Left ventricle myocardium superior (tissue), 1 donor: ENCODE results near the gene FXN. TPM values are rescaled to one million over a fixed set of nuclear protein-coding genes. Genes with fewer than 3 reads are reported as not detected.
A peak's percentile ranks its signal among the peaks of the same experiment; 100 is the strongest.
"Not testable (repeated sequence)": the region's sequence is repeated elsewhere in the genome, so short reads cannot be mapped to it uniquely, and the experiment has no call there.

ENCODE experiments used
- ATAC-seq: fragments of 200-7000 bp; cut with Tn5 transposase; one replicate; pipeline ENCODE4 v1.9.1; 2020; ENCODE audit warnings: mild to moderate bottlenecking, moderate library complexity
- DNase-seq: peaks from one replicate; pipeline ENCODE4 v3.0.0-alpha.2; 2020
- intact Hi-C: fragments of 100-400 bp; cut with micrococcal nuclease; formaldehyde crosslinking; loops from one replicate; pipeline ENCODE4 v1.11.0; 2022
- total RNA-seq: library from RNA; stranded (reverse); fragmentation: NEBNext Ultra II Directional; extraction: Animal tissue kit (Norgen Biotek cat#: 25700); gene quantifications from one replicate; pipeline ENCODE4 v1.2.1, GENCODE V29; 2021
- donor health status: DM: no; HTN: yes; CAD: no; lungs with severe emphysema.

Gene FXN
- total RNA-seq, 1 donor from 2014 or later = 35.8 TPM

DNA sequence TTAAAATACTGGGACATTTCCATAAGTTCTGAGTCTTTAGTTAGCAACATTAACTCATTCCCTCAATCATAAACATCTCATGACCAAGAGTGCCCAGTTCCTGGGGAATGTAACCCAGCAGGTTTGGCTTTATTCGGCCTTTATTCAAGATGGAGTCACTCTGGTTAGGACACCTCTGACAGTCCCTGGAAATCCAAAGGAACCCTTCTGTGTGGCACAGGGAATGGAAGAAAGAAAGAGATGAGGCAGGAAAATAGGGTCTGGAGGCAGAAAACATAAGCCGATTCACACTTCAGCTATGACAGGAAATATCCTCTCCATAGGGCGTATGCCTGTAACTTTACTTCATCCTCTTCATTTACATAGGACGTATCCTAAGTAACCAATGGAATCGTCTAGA, 53.5 kb downstream of the FXN start:
- ATAC-seq = no peak
- intact Hi-C loops = no loop called here

DNA sequence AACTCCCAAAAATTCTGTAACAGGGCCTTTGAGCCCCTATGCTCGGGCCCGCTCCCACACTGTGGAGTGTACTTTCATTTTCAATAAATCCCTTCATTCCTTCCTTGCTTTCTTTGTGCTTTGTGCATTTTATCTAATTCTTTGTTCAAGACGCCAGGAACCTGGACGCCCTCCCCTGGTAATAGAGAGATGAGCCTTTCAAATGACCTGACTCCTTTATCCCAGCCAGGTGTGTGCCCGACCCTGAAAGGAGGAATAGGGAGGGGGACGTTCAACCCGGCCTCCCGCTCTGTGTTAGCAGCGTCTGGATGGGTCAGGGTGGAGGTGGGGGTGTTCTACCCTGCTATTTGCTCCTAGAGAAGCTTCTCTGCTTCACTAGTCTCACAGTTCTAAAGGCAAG, 53.9 kb downstream of the FXN start:
- DNase-seq = no peak
- intact Hi-C loops = no loop called here
- ATAC-seq = no peak

More for the DNA sequence above, 53.5 kb downstream of the FXN start:
- DNase-seq = no peak

DNA sequence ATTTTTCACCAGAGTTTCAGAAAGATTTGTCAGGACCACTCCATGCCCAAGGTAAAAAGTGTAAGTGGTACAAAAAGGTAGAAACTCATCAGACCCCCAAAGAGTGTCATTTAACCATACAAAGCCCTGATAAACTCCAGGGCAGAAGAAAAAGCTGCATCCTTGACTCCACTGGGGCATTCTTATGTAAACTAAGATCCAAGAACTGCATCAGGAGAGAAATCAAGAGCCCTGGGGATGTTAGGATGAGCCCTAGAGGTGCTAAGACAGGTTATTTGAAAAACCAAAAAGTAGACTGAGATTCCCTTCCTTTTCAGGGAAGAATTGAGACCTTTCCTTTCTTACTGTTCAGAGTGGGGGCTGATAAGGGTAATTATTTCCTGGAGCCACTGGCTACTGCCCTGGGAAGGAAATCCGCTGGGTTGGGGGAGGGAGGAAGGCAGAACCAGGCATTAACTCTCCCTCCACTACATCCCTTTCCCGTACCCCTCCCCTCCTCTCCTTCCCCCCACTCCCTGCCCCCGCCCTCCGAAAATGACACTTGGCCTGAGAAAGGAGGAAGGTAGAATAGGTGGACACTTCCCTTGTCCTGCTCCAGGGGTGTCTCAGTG, 54.7 kb downstream of the FXN start:
- ATAC-seq (no peak), DNase-seq (no peak)
- intact Hi-C loops = no loop called here

DNA sequence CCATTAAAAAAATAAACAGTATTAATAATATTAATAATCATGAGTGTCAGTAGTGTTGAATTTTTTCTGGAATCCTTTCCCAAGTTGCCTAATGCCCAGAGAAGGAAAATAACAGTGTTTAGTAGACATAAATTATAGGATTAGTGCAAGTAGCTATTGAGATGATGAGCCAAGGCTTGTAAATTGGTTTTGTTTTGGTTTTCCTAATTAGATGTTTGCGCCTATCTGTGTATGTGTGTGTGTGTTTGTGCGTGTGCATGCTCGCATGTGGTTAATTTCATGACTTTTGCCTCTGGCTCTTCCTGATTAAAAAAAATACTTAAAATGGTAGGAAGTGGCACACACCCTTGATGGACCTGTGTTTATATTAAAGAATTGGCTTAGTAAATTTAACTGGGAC, 55.4 kb downstream of the FXN start:
- intact Hi-C loops = no loop called here
- ATAC-seq (no peak), DNase-seq (no peak)

GRCh38 chr9:69093471-69094103, 58.0 kb downstream of the FXN start:
- DNase-seq (no peak), ATAC-seq (no peak)
- intact Hi-C loops = no loop called here

- DNase-seq, ATAC-seq, intact Hi-C loops: not testable (repeated sequence)
Measured at GRCh38 chr9:69094361-69095135, 59.0 kb downstream of the FXN start.

DNA sequence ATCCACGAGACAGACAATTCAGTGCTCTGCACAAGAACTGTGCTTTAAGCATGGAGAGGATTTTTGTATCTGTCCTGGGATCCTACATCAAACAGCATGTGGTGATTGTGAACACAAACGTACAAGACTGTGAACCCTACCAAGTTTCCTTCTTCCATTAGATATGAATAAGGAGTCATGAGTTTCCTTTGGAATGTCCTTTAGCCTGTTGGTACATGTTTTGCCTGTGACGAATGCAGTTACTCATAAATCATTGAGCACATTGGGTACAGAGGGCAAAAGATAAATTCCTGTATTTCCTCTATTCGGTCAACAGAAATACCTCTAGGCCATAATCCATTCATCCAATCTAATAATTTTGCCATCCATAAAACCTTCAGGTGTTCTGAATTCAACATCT, 61.5 kb downstream of the FXN start:
- intact Hi-C loops = no loop called here
- ATAC-seq (no peak), DNase-seq (no peak)

GRCh38 chr9:69097923-69098593, 62.5 kb downstream of the FXN start:
- no peak for DNase-seq
- no peak for ATAC-seq
- intact Hi-C loops = no loop called here

- intact Hi-C loops, DNase-seq, ATAC-seq: not testable (repeated sequence)
Measured at GRCh38 chr9:69103348-69103996, 67.9 kb downstream of the FXN start.

- ATAC-seq (no peak), DNase-seq (no peak)
- intact Hi-C loops = no loop called here
Measured at GRCh38 chr9:69104830-69105527, 69.4 kb downstream of the FXN start.

GRCh38 chr9:69107771-69108170, 72.2 kb downstream of the FXN start:
- DNase-seq (no peak), ATAC-seq (no peak)
- intact Hi-C loops = no loop called here

GRCh38 chr9:69108706-69109105, 73.2 kb downstream of the FXN start:
- ATAC-seq, intact Hi-C loops: not testable (repeated sequence)

DNA sequence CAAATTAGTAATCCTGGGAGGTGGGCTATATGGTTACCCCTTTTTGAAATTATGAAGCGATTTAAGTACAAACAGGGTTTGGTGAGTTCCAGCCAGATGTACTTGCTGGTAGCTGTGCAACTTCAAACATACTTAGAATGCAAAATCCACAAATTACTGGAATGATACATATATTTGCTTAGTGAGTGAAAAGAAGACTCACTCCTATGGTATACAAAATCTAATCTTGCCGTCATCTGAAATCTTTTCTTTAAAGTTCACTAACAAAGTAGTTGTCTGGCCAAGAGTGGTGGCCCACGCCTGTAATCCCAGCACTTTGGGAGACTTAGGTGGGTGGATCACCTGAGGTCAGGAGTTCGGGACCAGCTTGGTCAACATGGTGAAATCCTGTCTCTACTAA, 73.6 kb downstream of the FXN start:
- ATAC-seq (no peak), DNase-seq (no peak)
- intact Hi-C loops = no loop called here

More at GRCh38 chr9:69108706-69109105, 73.2 kb downstream of the FXN start:
- DNase-seq = not testable (repeated sequence)

GRCh38 chr9:69112646-69113045, 77.1 kb downstream of the FXN start:
- ATAC-seq, DNase-seq, intact Hi-C loops: not testable (repeated sequence)

- no peak for DNase-seq
- ATAC-seq = no peak
- intact Hi-C loops = no loop called here
Measured at GRCh38 chr9:69115621-69116020, 80.1 kb downstream of the FXN start.

- intact Hi-C loops = no loop called here
- ATAC-seq (no peak), DNase-seq (no peak)
Measured at GRCh38 chr9:69118656-69119055, 83.1 kb downstream of the FXN start.

DNA sequence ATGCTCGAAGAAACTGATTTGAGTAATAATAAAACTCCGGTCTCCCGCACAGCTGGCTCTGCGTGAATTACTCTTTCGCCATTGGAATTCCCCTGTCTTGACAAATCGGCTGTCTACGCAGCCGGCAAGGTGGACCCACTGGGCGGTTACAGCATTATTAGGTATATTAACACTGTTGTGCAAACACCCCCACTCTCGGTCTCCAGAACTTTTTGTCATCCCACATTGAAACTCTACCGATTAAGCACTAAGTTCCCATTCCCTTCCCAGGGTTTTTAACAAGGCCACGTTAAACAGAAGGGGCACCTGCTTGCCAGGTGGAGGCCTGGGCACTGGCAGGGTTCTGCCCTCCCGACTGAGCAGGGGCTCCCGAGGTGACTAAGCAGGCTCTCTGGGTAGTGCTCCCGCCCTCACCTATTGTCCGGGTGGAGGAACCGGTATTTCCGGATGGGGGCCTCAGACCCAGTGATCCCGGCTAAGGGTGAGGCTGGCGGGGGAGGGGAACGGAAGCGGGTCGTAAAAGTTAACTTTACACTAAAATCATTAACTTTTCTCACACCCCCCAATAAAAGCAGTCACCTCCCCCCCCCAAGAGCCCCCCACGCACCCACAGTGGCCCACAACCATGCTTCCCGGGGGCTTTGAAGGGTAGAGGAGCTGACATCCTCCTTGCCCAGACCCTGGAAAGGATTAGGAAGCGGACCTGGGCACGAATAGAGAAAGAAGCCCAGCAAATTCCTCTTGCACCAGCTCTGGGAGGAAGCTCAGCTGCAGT, 85.0 kb downstream of the FXN start:
- DNase-seq = peak; percentile 35
- intact Hi-C loops = no loop called here
- ATAC-seq = peak; percentile 47
